Ovary (tissue), 3 donors: ENCODE results near the gene REEP3.

Experiments used
- CTCF ChIP-seq, 3 donors: fragments of 450-650 bp in 2 of 3; fragments of 200-600 bp in 1 of 3; IDR thresholded peaks; one replicate each; pipeline versions ENCODE4 v1.5.1 to v1.8.0; 2016 to 2022; ENCODE audit warnings: antibody characterized with exemption in 3 of 3, mild to moderate bottlenecking in 1 of 3
- POLR2A ChIP-seq: fragments of 450-650 bp; IDR thresholded peaks from one replicate; pipeline ENCODE4 v1.6.1; 2017; ENCODE audit warnings: antibody characterized with exemption, mild to moderate bottlenecking, moderate library complexity
- donor health status: DM: no; HTN: no; CAD: no.

- TF ChIP-seq CTCF (IDR thresholded peaks at IDR 0.05), result no peak
- no peak for TF ChIP-seq POLR2A
Measured at GRCh38 chr10:63631991-63632390, 110.8 kb downstream of the REEP3 start.
